Upper lobe of left lung (tissue), 6 donors: Measurements from ENCODE around the gene PLEK. TPM values are rescaled to one million over a fixed set of nuclear protein-coding genes. Genes with fewer than 3 reads are reported as not detected.

ENCODE experiments used
- ATAC-seq, 2 donors: fragments of 200-7000 bp; cut with Tn5 transposase; one replicate each; pipeline ENCODE4 v1.9.1; 2022; ENCODE audit warnings: mild to moderate bottlenecking in 2 of 2, moderate library complexity in 2 of 2; ENCODE audit not compliant: low FRiP score in 2 of 2
- DNase-seq, 2 donors: peaks; one replicate each; pipeline ENCODE4 v3.0.0-alpha.2; 2019 to 2020
- H3K27ac ChIP-seq, 4 donors: fragments of 200-600 bp; sonication (generic); one replicate each; pipeline ENCODE4 v1.5.1; 2016 to 2019
- H3K27me3 ChIP-seq, 4 donors: fragments of 200-600 bp; sonication (generic); one replicate each; pipeline ENCODE4 v1.5.1; 2017 to 2019
- H3K36me3 ChIP-seq, 4 donors: fragments of 200-600 bp; sonication (generic); one replicate each; pipeline ENCODE4 v1.5.1; 2016 to 2019
- H3K4me1 ChIP-seq, 4 donors: fragments of 200-600 bp; sonication (generic); one replicate each; pipeline ENCODE4 v1.5.1; 2018 to 2019
- H3K4me3 ChIP-seq, 4 donors: fragments of 200-600 bp; sonication (generic); one replicate each; pipeline ENCODE4 v1.5.1; 2017 to 2019; ENCODE audit warnings: mild to moderate bottlenecking in 2 of 4, moderate library complexity in 1 of 4
- H3K9me3 ChIP-seq, 4 donors: fragments of 200-600 bp; sonication (generic); one replicate each; pipeline ENCODE4 v1.5.1; 2018 to 2019
- EP300 ChIP-seq, 4 donors: sonication (generic); formaldehyde crosslinking; IDR thresholded peaks; one replicate each; pipeline ENCODE4 v1.5.1; 2017; ENCODE audit warnings: antibody characterized with exemption in 4 of 4, control low read depth in 2 of 4
- POLR2A ChIP-seq, 4 donors: fragments of 450-650 bp; IDR thresholded peaks; one replicate each; pipeline ENCODE4 v1.5.1; 2016 to 2017; ENCODE audit warnings: antibody characterized with exemption in 4 of 4, mild to moderate bottlenecking in 2 of 4
- POLR2AphosphoS5 ChIP-seq, 2 donors: sonication (generic); formaldehyde crosslinking; IDR thresholded peaks; one replicate each; pipeline ENCODE4 v1.5.1; 2017; ENCODE audit warnings: antibody characterized with exemption in 2 of 2
- WGBS, 2 donors: methylation state at CpG; one replicate each; pipeline ENCODE4 v1.1.5; 2017 to 2018; 5-methylcytosine and 5-hydroxymethylcytosine counted together
- total RNA-seq, 6 donors: library from RNA; depleted of rRNA in 4 of 6; stranded (reverse); fragments of >200 nt in 4 of 6; gene quantifications; one replicate each; pipeline versions ENCODE4 v1.1.0 to v1.2.1, GENCODE V29; 2016 to 2021
- TF ChIP-seq, protein P1 (sequence below), 6 experiments: fragments of 450-650 bp in 4 of 6; fragments of 200-600 bp in 2 of 6; sonication (generic) in 2 of 6; IDR thresholded peaks; one replicate each; pipeline ENCODE4 v1.5.1; 2016 to 2019; ENCODE audit warnings: antibody characterized with exemption in 6 of 6
- donor health status: DM: no; HTN: no; CAD: no; lungs with moderate emphysema.
- donor health status: DM: no; HTN: yes; CAD: no; lungs with severe emphysema.

The PLEK gene
- total RNA-seq, 6 donors from 2014 or later = 12.4 to 45.6 (median 17.0) TPM

DNA sequence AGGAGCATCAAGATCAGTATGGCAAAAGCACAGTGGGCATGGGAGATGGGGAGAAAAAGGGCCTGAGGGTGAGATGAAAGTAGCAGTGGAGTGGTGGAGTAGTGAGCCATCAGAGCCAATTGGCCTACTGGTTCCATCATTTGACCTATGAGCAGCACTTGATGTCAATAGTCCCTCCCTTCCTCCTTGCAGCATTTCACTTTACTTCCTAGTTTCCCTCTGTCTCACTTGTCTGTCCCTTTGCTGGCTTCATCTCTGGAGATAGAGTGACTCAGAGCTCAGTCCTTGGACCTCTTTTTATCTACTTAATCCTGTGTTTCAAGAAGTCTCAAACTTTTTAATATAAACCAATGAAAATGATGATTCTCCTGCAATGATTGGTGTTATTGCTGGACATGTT, 69.9 kb downstream of the PLEK start:
- H3K27ac ChIP-seq = no peak overlapping the region
- ATAC-seq = peak in 1 of 2 donors; percentile 44
- no peaks in the 10 kb centered on the region for H3K36me3 ChIP-seq
- no peaks in the 10 kb centered on the region for H3K9me3 ChIP-seq
- DNase-seq = no peak
- no peak overlapping the region for H3K4me3 ChIP-seq
- TF ChIP-seq, protein P1, sequence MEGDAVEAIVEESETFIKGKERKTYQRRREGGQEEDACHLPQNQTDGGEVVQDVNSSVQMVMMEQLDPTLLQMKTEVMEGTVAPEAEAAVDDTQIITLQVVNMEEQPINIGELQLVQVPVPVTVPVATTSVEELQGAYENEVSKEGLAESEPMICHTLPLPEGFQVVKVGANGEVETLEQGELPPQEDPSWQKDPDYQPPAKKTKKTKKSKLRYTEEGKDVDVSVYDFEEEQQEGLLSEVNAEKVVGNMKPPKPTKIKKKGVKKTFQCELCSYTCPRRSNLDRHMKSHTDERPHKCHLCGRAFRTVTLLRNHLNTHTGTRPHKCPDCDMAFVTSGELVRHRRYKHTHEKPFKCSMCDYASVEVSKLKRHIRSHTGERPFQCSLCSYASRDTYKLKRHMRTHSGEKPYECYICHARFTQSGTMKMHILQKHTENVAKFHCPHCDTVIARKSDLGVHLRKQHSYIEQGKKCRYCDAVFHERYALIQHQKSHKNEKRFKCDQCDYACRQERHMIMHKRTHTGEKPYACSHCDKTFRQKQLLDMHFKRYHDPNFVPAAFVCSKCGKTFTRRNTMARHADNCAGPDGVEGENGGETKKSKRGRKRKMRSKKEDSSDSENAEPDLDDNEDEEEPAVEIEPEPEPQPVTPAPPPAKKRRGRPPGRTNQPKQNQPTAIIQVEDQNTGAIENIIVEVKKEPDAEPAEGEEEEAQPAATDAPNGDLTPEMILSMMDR (IDR thresholded peaks at IDR 0.05) = no peak
- TF ChIP-seq EP300 (IDR thresholded peaks at IDR 0.05) = no peak
- TF ChIP-seq POLR2AphosphoS5 (IDR thresholded peaks at IDR 0.05) = no peak
- no peak for TF ChIP-seq POLR2A (IDR thresholded peaks at IDR 0.05)
- peaks cover 8 to 18% (median 11%) of the 10 kb centered on the region in 4 donors for H3K4me1 ChIP-seq
- no peaks in the 10 kb centered on the region for H3K27me3 ChIP-seq

DNA sequence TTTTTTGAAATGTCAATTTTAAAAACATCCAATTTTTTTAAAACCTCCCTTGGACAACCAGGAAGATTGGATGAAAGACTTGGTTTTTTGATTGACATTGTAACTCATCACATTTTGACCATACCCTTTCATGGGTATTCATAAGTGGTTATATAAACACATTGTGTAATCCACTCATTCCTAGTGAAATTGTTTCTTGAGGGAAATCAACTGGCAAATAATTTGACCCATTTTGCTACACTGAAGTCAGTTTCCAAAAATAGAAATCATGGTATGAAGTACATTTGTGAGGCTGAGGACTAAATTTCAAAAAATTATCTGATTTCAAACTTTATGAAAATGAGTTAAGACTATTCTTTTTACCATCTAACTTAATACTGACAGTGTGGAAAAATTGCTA, 70.5 kb downstream of the PLEK start:
- H3K9me3 ChIP-seq = no peaks in the 10 kb centered on the region
- H3K4me3 ChIP-seq = no peak overlapping the region
- ATAC-seq (no peak), DNase-seq (no peak)
- peaks cover 15 to 22% (median 17%) of the 10 kb centered on the region in 4 donors for H3K4me1 ChIP-seq
- peak overlapping the region in 3 of 4 donors; percentile 63 to 77 (median 66) for H3K27ac ChIP-seq
- no peaks in the 10 kb centered on the region for H3K36me3 ChIP-seq
- TF ChIP-seq POLR2A (IDR thresholded peaks at IDR 0.05) (no peak), POLR2AphosphoS5 (IDR thresholded peaks at IDR 0.05) (peak in 1 of 2 donors; percentile 10)
- H3K27me3 ChIP-seq = no peaks in the 10 kb centered on the region

DNA sequence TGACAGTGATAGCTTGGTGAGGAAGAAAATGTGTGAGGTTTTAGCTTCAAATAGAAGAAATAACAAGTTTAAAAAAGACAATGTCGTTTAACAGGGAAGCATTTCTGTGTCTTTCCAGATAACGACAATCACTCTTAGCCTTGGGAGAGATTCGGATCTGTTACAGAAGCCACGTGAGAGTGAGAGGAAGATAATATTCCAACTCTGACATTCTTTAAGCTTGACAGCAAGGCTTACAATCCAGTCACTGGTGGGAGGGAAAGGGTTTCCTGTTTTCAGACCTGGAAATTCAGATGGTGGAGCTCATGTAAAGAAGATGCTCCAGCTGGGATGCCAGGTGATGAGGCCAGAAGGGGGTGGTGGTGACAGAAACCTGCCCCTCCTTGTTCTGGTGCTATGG, 71.2 kb downstream of the PLEK start:
- ATAC-seq = no peak
- TF ChIP-seq, protein P1 (IDR thresholded peaks at IDR 0.05) = no peak
- TF ChIP-seq POLR2AphosphoS5 (IDR thresholded peaks at IDR 0.05) = no peak
- no peak for TF ChIP-seq EP300 (IDR thresholded peaks at IDR 0.05)
- TF ChIP-seq POLR2A (IDR thresholded peaks at IDR 0.05) = no peak
- no peak overlapping the region for H3K4me3 ChIP-seq
- no peak for DNase-seq
- H3K9me3 ChIP-seq = no peaks in the 10 kb centered on the region
- peak overlapping the region; percentile 9 to 77 (median 64) for H3K27ac ChIP-seq
- H3K36me3 ChIP-seq = no peaks in the 10 kb centered on the region
- peaks cover 19 to 27% (median 23%) of the 10 kb centered on the region in 4 donors for H3K4me1 ChIP-seq
- WGBS, 2 donors = 38 to 40% methylated on average over 4 of the region's 4 CpGs
- H3K27me3 ChIP-seq = no peaks in the 10 kb centered on the region

GRCh38 chr2:68438455-68439303, 73.6 kb downstream of the PLEK start:
- DNase-seq = no peak
- H3K9me3 ChIP-seq = no peaks in the 10 kb centered on the region
- H3K4me3 ChIP-seq = no peak overlapping the region
- no peak for ATAC-seq
- no peaks in the 10 kb centered on the region for H3K36me3 ChIP-seq
- H3K27me3 ChIP-seq = no peaks in the 10 kb centered on the region
- 60 to 61% methylated on average over 7 of the region's 7 CpGs for WGBS, 2 donors
- peaks cover 24 to 31% (median 27%) of the 10 kb centered on the region in 4 donors for H3K4me1 ChIP-seq
- H3K27ac ChIP-seq = peak overlapping the region in 3 of 4 donors; percentile 16 to 31 (median 24)
- TF ChIP-seq, protein P1 (IDR thresholded peaks at IDR 0.05) = no peak

DNA sequence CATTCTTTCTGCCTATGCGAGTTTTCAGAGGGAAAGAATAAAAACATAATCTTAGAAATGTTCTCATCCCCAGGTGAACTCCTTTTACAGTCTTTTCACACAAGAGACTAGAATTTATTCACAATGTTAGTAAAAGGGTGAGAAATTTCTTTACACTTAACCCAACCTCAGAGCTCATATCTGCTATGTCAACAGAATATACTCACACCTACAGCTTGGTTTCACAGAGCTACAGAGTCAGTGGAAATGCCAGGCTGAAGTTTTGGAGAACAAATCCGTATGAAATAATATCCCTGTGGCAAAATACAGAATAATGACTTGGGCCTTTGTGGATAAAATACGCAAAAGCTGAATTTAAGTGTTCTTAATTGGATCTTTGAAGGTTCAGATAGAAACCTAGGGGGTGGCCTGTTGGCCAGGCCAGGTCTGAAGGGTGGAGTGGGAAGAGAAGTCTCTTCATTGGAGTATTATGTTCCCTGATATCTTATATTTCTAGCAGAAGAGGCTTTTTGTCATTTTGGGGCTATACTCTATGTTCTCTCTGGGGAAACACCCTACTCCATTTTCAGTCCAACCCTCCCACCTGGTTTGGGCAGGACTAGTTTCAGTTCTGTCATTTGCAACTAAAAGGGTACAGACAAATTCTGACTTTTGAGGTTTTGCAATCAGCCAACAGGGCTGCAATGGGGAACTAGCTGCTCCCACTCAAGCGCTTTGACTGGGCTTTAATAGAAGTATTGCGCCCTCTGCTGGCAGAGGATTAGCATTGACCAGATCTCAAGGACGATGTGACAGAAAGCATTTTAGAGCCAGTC, 76.3 kb downstream of the PLEK start:
- peaks cover 19 to 28% (median 23%) of the 10 kb centered on the region in 4 donors for H3K4me1 ChIP-seq
- no peak overlapping the region for H3K4me3 ChIP-seq
- peak in 1 of 2 donors; percentile 94 for DNase-seq
- no peaks in the 10 kb centered on the region for H3K27me3 ChIP-seq
- no peak for TF ChIP-seq EP300 (IDR thresholded peaks at IDR 0.05)
- no peak for TF ChIP-seq POLR2A (IDR thresholded peaks at IDR 0.05)
- peak; percentile 21 to 40 for TF ChIP-seq POLR2AphosphoS5 (IDR thresholded peaks at IDR 0.05)
- TF ChIP-seq, protein P1 (IDR thresholded peaks at IDR 0.05) = peak; percentile 81 to 93 (median 91)
- no peaks in the 10 kb centered on the region for H3K36me3 ChIP-seq
- no peaks in the 10 kb centered on the region for H3K9me3 ChIP-seq
- peak; percentile 94 to 97 for ATAC-seq
- H3K27ac ChIP-seq = peak overlapping the region in 3 of 4 donors; percentile 49 to 55 (median 54)
- WGBS, 2 donors = 35 to 38% methylated on average over 6 of the region's 6 CpGs
